ENCODE data around the gene THSD4.
"Not testable (repeated sequence)": the region's sequence is repeated elsewhere in the genome, so short reads cannot be mapped to it uniquely, and the experiment has no call there.

THSD4 gene

DNA sequence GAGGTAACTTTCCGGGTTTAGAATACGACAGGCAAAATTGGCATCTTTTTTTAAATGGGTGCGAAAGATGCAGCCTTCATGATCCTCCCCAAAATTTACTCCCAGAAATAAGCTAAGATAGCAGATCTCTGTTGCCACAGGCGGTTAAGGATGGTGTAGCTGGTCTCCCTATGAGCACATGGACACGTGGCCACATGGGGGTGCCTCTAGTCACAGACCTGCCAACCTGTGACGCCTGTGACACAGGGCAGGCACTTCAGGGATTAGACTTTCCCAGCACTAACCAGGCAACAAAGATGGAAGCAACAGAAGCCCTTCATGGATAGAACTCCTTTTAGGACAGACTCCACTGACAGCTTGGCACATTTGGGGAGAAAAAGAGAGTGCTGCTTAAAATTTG lies 320.3 kb downstream of the THSD4 start:
- Histone ChIP-seq H3K27me3 (ENCODE audit: insufficient read depth, low read length) (no peaks in the 10 kb centered on the region), H2AFZ (ENCODE audit: low read length, unreplicated experiment) (no peak overlapping the region), H3K79me2 (ENCODE audit: control insufficient read depth, insufficient read depth, low read length, unreplicated experiment) (no peaks in the 10 kb centered on the region), H3K4me1 (ENCODE audit: control insufficient read depth, insufficient read depth, low read length, unreplicated experiment) (peaks cover 14% of the 10 kb centered on the region), H3K27ac (ENCODE audit: low read depth, low read length) (no peak overlapping the region), H3K4me3 (ENCODE audit: low read depth, low read length) (no peak overlapping the region), H3K36me3 (ENCODE audit: insufficient read depth, low read length) (no peaks in the 10 kb centered on the region)

DNA sequence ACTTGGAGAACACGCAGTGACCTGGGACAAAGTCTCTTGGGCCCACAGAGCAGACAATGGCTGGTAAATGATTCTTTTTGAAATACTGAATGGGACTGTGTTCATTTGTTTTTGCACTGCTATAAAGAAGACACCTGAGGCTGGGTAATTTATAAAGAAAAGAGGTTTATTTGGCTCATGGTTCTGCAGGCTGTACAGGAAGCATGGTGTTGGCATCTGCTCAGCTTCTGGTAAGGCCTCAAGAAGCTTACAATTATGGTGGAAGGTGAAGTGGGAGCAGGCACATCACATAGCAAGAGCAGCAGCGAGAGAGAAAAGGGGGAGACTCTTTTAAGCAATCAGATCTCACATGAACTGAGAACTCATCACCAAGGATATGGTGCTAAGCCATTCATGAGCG lies 321.6 kb downstream of the THSD4 start:
- Histone ChIP-seq H3K4me3 (ENCODE audit: low read depth, low read length) (no peak overlapping the region), H2AFZ (ENCODE audit: low read length, unreplicated experiment) (no peak overlapping the region), H3K27ac (ENCODE audit: low read depth, low read length) (no peak overlapping the region), H3K27me3 (ENCODE audit: insufficient read depth, low read length) (no peaks in the 10 kb centered on the region), H3K36me3 (ENCODE audit: insufficient read depth, low read length) (no peaks in the 10 kb centered on the region), H3K4me1 (ENCODE audit: control insufficient read depth, insufficient read depth, low read length, unreplicated experiment) (peaks cover 14% of the 10 kb centered on the region), H3K79me2 (ENCODE audit: control insufficient read depth, insufficient read depth, low read length, unreplicated experiment) (no peaks in the 10 kb centered on the region)

- Histone ChIP-seq H2AFZ (ENCODE audit: low read length, unreplicated experiment) (no peak overlapping the region), H3K79me2 (ENCODE audit: control insufficient read depth, insufficient read depth, low read length, unreplicated experiment) (no peaks in the 10 kb centered on the region), H3K27me3 (ENCODE audit: insufficient read depth, low read length) (no peaks in the 10 kb centered on the region), H3K4me3 (ENCODE audit: low read depth, low read length) (no peak overlapping the region), H3K27ac (ENCODE audit: low read depth, low read length) (no peak overlapping the region), H3K4me1 (ENCODE audit: control insufficient read depth, insufficient read depth, low read length, unreplicated experiment) (peaks cover 14% of the 10 kb centered on the region), H3K36me3 (ENCODE audit: insufficient read depth, low read length) (no peaks in the 10 kb centered on the region)
Measured at GRCh38 chr15:71437404-71437803, 322.1 kb downstream of the THSD4 start.

DNA sequence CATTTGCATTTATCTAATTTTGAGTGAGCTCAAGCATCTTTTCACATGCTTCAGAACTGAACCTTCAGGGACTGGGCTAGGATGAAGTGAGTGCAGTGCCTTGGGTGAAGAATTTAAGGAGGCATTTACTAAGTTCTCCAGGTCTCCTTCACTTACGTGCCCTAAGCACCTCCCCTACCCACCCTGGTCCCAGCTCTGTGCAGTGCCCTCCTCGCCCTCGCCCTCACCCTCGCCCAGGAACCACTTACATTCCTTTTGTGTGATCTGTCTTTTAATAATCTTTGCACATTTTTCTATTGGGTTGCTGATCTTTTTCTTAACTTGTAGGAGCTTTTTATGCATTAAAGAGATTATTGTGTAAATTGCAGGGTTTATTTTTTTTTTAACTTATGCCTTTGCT lies 322.6 kb downstream of the THSD4 start:
- Histone ChIP-seq H3K27me3 (ENCODE audit: insufficient read depth, low read length) (no peaks in the 10 kb centered on the region), H3K79me2 (ENCODE audit: control insufficient read depth, insufficient read depth, low read length, unreplicated experiment) (no peaks in the 10 kb centered on the region), H2AFZ (ENCODE audit: low read length, unreplicated experiment) (no peak overlapping the region), H3K4me3 (ENCODE audit: low read depth, low read length) (no peak overlapping the region), H3K36me3 (ENCODE audit: insufficient read depth, low read length) (no peaks in the 10 kb centered on the region), H3K4me1 (ENCODE audit: control insufficient read depth, insufficient read depth, low read length, unreplicated experiment) (peaks cover 14% of the 10 kb centered on the region), H3K27ac (ENCODE audit: low read depth, low read length) (no peak overlapping the region)

- H3K27ac ChIP-seq (ENCODE audit: low read depth, low read length); H3K79me2 ChIP-seq (ENCODE audit: control insufficient read depth, insufficient read depth, low read length, unreplicated experiment); H3K4me3 ChIP-seq (ENCODE audit: low read depth, low read length); H2AFZ ChIP-seq (ENCODE audit: low read length, unreplicated experiment); H3K36me3 ChIP-seq (ENCODE audit: insufficient read depth, low read length); H3K27me3 ChIP-seq (ENCODE audit: insufficient read depth, low read length): not testable (repeated sequence)
- H3K4me1 ChIP-seq (ENCODE audit: control insufficient read depth, insufficient read depth, low read length, unreplicated experiment), result peaks cover 14% of the 10 kb centered on the region
Measured at GRCh38 chr15:71439478-71439877, 324.2 kb downstream of the THSD4 start.

DNA sequence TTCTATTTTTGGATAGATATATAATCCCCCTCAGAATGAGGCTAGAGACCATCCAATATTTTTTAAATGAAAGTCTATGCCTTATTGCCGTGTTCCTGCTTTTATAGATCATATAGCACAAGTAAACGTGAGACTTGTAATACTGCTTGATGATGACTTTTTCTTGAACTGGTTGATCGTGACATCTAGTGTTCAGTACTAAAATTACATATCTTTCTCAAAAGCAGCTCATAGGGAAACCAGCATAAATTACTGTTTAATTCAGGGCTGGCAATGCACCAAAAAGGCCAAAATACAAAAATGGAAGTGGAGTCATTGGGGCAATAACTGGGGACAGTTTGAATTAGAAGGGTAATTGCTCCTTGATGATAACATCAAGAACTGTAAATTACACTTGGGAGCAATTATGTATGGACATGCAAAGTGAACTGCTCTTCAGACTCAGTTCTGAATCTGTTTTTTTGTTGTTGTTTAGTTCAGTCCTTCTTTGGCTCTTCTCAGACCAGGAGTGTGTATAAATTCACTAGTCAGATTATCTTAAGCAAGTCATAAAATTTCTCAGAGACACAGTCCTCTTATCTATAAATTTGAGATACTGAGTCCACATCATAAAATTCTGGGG lies 325.3 kb downstream of the THSD4 start:
- Histone ChIP-seq H3K4me1 (ENCODE audit: control insufficient read depth, insufficient read depth, low read length, unreplicated experiment) (peaks cover 24% of the 10 kb centered on the region), H3K79me2 (ENCODE audit: control insufficient read depth, insufficient read depth, low read length, unreplicated experiment) (no peaks in the 10 kb centered on the region), H2AFZ (ENCODE audit: low read length, unreplicated experiment) (no peak overlapping the region), H3K27me3 (ENCODE audit: insufficient read depth, low read length) (no peaks in the 10 kb centered on the region), H3K27ac (ENCODE audit: low read depth, low read length) (no peak overlapping the region), H3K36me3 (ENCODE audit: insufficient read depth, low read length) (no peaks in the 10 kb centered on the region), H3K4me3 (ENCODE audit: low read depth, low read length) (no peak overlapping the region)

DNA sequence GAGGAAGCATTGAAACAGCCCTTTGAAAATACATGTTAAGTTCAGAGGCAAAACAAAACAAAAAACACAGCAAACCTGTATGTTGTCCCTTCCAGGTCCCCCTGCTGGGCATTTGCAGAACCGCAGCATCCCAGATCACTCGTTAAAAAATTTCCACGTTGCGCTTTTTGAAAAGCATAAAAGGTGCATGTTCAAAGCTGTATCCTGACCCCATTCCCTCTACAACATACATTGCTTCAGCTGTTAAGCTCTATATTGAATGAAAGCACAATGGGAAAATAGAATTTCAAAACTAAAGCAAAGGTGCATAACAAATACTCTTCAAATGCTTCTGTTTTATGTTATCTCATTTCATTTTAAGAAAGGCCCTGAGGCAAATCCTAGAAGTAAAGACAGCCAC lies 328.3 kb downstream of the THSD4 start:
- no peak overlapping the region for H3K4me3 ChIP-seq (ENCODE audit: low read depth, low read length)
- H3K27me3 ChIP-seq (ENCODE audit: insufficient read depth, low read length), result no peaks in the 10 kb centered on the region
- H3K27ac ChIP-seq (ENCODE audit: low read depth, low read length), result no peak overlapping the region
- H3K4me1 ChIP-seq (ENCODE audit: control insufficient read depth, insufficient read depth, low read length, unreplicated experiment), result peaks cover 38% of the 10 kb centered on the region
- H3K36me3 ChIP-seq (ENCODE audit: insufficient read depth, low read length), result no peaks in the 10 kb centered on the region
- no peaks in the 10 kb centered on the region for H3K79me2 ChIP-seq (ENCODE audit: control insufficient read depth, insufficient read depth, low read length, unreplicated experiment)
- H2AFZ ChIP-seq (ENCODE audit: low read length, unreplicated experiment), result no peak overlapping the region

DNA sequence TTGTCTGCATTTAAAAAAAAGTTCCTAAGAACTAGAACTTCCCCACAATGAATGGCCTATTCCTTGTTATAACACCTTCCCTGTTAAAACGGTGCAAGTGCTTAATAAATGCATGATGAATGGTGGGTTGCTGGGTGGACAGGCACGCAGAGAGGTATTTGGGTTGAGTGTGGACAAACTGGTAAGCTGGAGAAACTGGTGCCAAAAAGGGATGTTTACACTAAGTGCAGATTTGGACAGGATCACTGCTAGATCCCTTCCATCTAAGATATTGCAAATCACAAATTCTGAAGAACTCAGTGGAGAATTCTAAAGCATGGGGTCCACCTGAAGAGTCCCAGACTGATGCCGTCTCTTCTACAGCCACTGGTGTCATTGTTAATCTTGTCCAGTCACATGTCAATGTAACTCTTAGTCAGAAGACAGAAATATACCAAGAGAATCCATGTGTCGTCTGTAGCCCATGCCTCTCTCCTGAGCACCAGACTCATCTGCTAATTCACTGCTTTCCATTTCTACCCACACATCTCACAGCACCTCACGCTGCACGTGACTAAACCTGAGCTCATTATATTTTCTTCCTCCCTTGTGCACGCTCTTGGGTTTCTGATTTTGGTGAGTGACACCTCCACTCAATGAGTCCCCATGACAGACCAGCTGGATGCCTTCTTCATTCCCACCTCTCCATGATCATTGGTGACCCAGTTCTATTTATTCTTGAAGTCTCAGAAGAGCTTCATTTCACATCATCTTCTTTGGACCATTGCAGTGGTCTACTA lies 328.9 kb downstream of the THSD4 start:
- H3K4me3 ChIP-seq (ENCODE audit: low read depth, low read length), result no peak overlapping the region
- H3K27me3 ChIP-seq (ENCODE audit: insufficient read depth, low read length), result no peaks in the 10 kb centered on the region
- no peak overlapping the region for H2AFZ ChIP-seq (ENCODE audit: low read length, unreplicated experiment)
- no peaks in the 10 kb centered on the region for H3K79me2 ChIP-seq (ENCODE audit: control insufficient read depth, insufficient read depth, low read length, unreplicated experiment)
- H3K36me3 ChIP-seq (ENCODE audit: insufficient read depth, low read length), result no peaks in the 10 kb centered on the region
- peaks cover 36% of the 10 kb centered on the region for H3K4me1 ChIP-seq (ENCODE audit: control insufficient read depth, insufficient read depth, low read length, unreplicated experiment)
- no peak overlapping the region for H3K27ac ChIP-seq (ENCODE audit: low read depth, low read length)

DNA sequence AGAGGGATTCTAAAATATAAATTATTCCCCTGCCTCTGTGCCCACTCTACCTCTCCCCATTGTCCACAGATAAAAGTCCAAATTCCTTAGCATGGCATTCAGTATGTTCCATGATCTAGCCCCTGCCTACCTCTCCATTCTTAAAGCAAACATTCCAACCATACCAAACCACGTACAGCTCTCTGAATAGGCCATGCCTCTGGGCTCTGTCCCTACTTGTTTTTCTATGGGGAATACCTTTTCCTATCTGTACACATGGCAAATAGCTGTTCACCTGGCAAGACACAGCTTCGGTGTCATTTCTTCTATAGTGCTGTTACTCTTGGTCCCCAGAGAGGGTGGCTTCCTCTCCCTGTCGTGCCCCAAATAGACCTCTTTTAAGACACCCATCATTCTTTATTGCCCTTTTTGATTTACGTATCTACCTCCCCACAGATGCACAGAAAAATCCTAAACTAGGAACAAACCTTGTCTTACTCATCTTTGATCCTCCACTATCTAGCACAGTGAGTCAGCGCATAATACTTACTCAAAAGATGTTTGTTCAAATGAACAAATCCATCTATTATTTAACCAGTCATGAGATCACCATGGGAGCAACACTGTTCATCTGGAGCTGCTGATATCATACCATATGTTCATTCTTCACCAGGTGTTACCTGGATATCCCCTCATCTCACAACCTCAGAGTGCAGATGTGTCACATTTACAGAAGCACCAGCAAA lies 329.8 kb downstream of the THSD4 start:
- peaks cover 36% of the 10 kb centered on the region for H3K4me1 ChIP-seq (ENCODE audit: control insufficient read depth, insufficient read depth, low read length, unreplicated experiment)
- H2AFZ ChIP-seq (ENCODE audit: low read length, unreplicated experiment), result no peak overlapping the region
- H3K79me2 ChIP-seq (ENCODE audit: control insufficient read depth, insufficient read depth, low read length, unreplicated experiment), result no peaks in the 10 kb centered on the region
- no peaks in the 10 kb centered on the region for H3K36me3 ChIP-seq (ENCODE audit: insufficient read depth, low read length)
- 0 out of 2 replicates have a peak overlapping the region, but pooled peaks have one; percentile 5 for H3K27ac ChIP-seq (ENCODE audit: low read depth, low read length)
- H3K27me3 ChIP-seq (ENCODE audit: insufficient read depth, low read length), result no peaks in the 10 kb centered on the region
- no peak overlapping the region for H3K4me3 ChIP-seq (ENCODE audit: low read depth, low read length)

- no peaks in the 10 kb centered on the region for H3K27me3 ChIP-seq (ENCODE audit: insufficient read depth, low read length)
- H3K27ac ChIP-seq (ENCODE audit: low read depth, low read length), result peak overlapping the region; percentile 40
- peaks cover 33% of the 10 kb centered on the region for H3K4me1 ChIP-seq (ENCODE audit: control insufficient read depth, insufficient read depth, low read length, unreplicated experiment)
- no peaks in the 10 kb centered on the region for H3K79me2 ChIP-seq (ENCODE audit: control insufficient read depth, insufficient read depth, low read length, unreplicated experiment)
- peak overlapping the region; percentile 5; the same call in 1 of the 2 replicates for H3K4me3 ChIP-seq (ENCODE audit: low read depth, low read length)
- no peaks in the 10 kb centered on the region for H3K36me3 ChIP-seq (ENCODE audit: insufficient read depth, low read length)
- H2AFZ ChIP-seq (ENCODE audit: low read length, unreplicated experiment), result no peak overlapping the region
Measured at GRCh38 chr15:71447328-71448250, 332.3 kb downstream of the THSD4 start.

All from ACC112 (cell line).